Keratinocyte (primary cell): ENCODE data around the gene RASGRF2. TPM values are rescaled to one million over a fixed set of nuclear protein-coding genes. Genes with fewer than 3 reads are reported as not detected.

Source experiments
- DNase-seq: peaks from one replicate; pipeline ENCODE4 v3.0.0-alpha.2; 2011; ENCODE audit warnings: low read depth, missing footprints, low spot score
- FAIRE-seq: peaks from 2 replicates; lab custom pipeline; 2011; peaks lifted over from hg19 to GRCh38; lab: Jason Lieb, UNC
- H2AFZ ChIP-seq: 2 replicates; pipeline ENCODE4 v1.6.0; 2012; ENCODE audit warnings: low read length, control low read depth, inconsistent platforms; ENCODE audit not compliant: control insufficient read depth
- H3K27ac ChIP-seq: 2 replicates; pipeline ENCODE4 v1.5.1; 2011; ENCODE audit warnings: low read length; ENCODE audit not compliant: control insufficient read depth, insufficient read depth
- H3K27me3 ChIP-seq: 3 replicates; pipeline ENCODE4 v1.6.0; 2011; ENCODE audit warnings: low read length; ENCODE audit not compliant: control insufficient read depth, insufficient read depth; ENCODE audit errors: extremely low read depth
- H3K36me3 ChIP-seq, 2 experiments: 2 replicates in 1 of 2; 3 replicates in 1 of 2; pipeline ENCODE4 v1.5.1; 2011; ENCODE audit warnings: low read length in 2 of 2, mild to moderate bottlenecking in 1 of 2; ENCODE audit not compliant: control insufficient read depth in 2 of 2, insufficient read depth in 2 of 2; ENCODE audit errors: extremely low read depth in 1 of 2
- H3K4me1 ChIP-seq: 3 replicates; pipeline ENCODE4 v1.5.1; 2011; ENCODE audit warnings: low read length; ENCODE audit not compliant: control insufficient read depth, insufficient read depth; ENCODE audit errors: extremely low read depth
- H3K4me2 ChIP-seq: 3 replicates; pipeline ENCODE4 v1.6.0; 2011; ENCODE audit warnings: low read depth, low read length; ENCODE audit not compliant: control insufficient read depth, insufficient read depth; ENCODE audit errors: extremely low read depth
- H3K4me3 ChIP-seq, 3 experiments: fragments of 200-600 bp in 1 of 3; sonication (generic) in 1 of 3; 2 replicates in 2 of 3; 3 replicates in 1 of 3; pipeline ENCODE4 v1.5.1; 2011 to 2016; ENCODE audit warnings: low read length in 3 of 3, mild to moderate bottlenecking in 3 of 3, control low read depth in 2 of 3, inconsistent platforms in 1 of 3, low read depth in 1 of 3, mixed read lengths in 1 of 3, mixed run types in 1 of 3, moderate library complexity in 1 of 3; ENCODE audit not compliant: control insufficient read depth in 2 of 3, insufficient read depth in 2 of 3; ENCODE audit errors: extremely low read depth in 1 of 3
- H3K79me2 ChIP-seq: 2 replicates; pipeline ENCODE4 v1.6.0; 2012; ENCODE audit warnings: low read length; ENCODE audit not compliant: control insufficient read depth, insufficient read depth
- H3K9ac ChIP-seq: 3 replicates; pipeline ENCODE4 v1.6.0; 2011; ENCODE audit warnings: low read length; ENCODE audit not compliant: control insufficient read depth, insufficient read depth; ENCODE audit errors: extremely low read depth
- H3K9me1 ChIP-seq: 3 replicates; pipeline ENCODE4 v1.6.0; 2011; ENCODE audit warnings: low read length; ENCODE audit not compliant: control insufficient read depth, insufficient read depth; ENCODE audit errors: extremely low read depth
- H3K9me3 ChIP-seq: 2 replicates; pipeline ENCODE4 v1.5.1; 2012; ENCODE audit warnings: low read depth, low read length; ENCODE audit not compliant: control insufficient read depth
- H4K20me1 ChIP-seq: 3 replicates; pipeline ENCODE4 v1.6.0; 2011; ENCODE audit warnings: low read length; ENCODE audit not compliant: control insufficient read depth, insufficient read depth; ENCODE audit errors: extremely low read depth
- EZH2 ChIP-seq: IDR thresholded peaks from one replicate; pipeline ENCODE4 v1.6.1; 2012; ENCODE audit warnings: inconsistent platforms, mild to moderate bottlenecking, low read length, moderate library complexity
- dilution Hi-C: fragments of 300-500 bp; cut with MboI; formaldehyde crosslinking; loops from one replicate; pipeline ENCODE4 v1.7.0; 2020; ENCODE audit warnings: low sequenced_read_pairs; ENCODE audit not compliant: extremely low pct_ligation_motif_present
- polyA plus RNA-seq, 5 experiments: library from polyadenylated mRNA; depleted of rRNA in 3 of 5; stranded (reverse) in 3 of 5; stranded (forward) in 1 of 5; unstranded in 1 of 5; fragments of >200 nt; gene quantifications; 1 replicate in 1 of 5; 2 replicates in 3 of 5; 3 replicates in 1 of 5; pipeline versions ENCODE4 v1.2.1 to v1.2.3, GENCODE V29; 2011 to 2012; ENCODE audit warnings: missing spikeins in 2 of 5, low read depth in 1 of 5, low replicate concordance in 1 of 5
- TF ChIP-seq, protein P1 (sequence below), 3 experiments: IDR thresholded peaks in 1 of 3; conservative IDR thresholded peaks in 1 of 3; optimal IDR thresholded peaks in 1 of 3; 2 replicates in 2 of 3; 3 replicates in 1 of 3; pipeline versions ENCODE3 to v1.5.1; 2011; ENCODE audit warnings: low read length in 3 of 3, mild to moderate bottlenecking in 3 of 3, moderate library complexity in 2 of 3, control low read depth in 1 of 3, inconsistent platforms in 1 of 3; ENCODE audit not compliant: insufficient read depth in 2 of 3; ENCODE audit errors: extremely low read depth in 1 of 3

RASGRF2 gene
- polyA plus RNA-seq, 1 donor (not counting 4 experiments of a cell fraction or from before 2014, with no cell fraction given), result 0.03 TPM

DNA sequence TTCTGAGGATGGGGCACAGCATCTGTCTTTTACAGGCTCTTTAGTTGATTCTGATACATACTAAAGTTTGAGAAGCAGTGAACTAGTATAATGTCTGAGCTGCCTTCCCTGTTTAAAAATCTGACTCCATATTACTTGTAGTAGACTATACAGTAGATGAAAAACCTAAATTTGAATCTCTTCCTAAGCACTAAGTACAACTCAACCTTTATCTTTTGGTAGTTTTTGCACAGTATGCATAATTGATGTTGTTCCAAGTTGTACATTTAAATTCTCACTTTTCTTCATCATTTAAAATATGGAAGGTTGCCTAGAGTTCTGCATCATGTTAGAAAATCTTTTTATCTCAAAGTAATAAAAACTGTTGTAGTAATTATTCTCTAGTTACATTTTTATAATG is 174.4 kb downstream of the RASGRF2 start:
- Histone ChIP-seq H3K79me2 (no peaks in the 10 kb centered on the region), H3K4me2 (no peak overlapping the region), H3K27ac (no peak overlapping the region), H3K4me1 (no peaks in the 10 kb centered on the region), H3K9me1 (no peaks in the 10 kb centered on the region), H3K9me3 (no peaks in the 10 kb centered on the region), H4K20me1 (no peaks in the 10 kb centered on the region), H3K4me3 (no peak overlapping the region), H3K36me3 (no peaks in the 10 kb centered on the region), H3K27me3 (no peaks in the 10 kb centered on the region), H3K9ac (no peak overlapping the region), H2AFZ (no peak overlapping the region)
- TF ChIP-seq, protein P1, sequence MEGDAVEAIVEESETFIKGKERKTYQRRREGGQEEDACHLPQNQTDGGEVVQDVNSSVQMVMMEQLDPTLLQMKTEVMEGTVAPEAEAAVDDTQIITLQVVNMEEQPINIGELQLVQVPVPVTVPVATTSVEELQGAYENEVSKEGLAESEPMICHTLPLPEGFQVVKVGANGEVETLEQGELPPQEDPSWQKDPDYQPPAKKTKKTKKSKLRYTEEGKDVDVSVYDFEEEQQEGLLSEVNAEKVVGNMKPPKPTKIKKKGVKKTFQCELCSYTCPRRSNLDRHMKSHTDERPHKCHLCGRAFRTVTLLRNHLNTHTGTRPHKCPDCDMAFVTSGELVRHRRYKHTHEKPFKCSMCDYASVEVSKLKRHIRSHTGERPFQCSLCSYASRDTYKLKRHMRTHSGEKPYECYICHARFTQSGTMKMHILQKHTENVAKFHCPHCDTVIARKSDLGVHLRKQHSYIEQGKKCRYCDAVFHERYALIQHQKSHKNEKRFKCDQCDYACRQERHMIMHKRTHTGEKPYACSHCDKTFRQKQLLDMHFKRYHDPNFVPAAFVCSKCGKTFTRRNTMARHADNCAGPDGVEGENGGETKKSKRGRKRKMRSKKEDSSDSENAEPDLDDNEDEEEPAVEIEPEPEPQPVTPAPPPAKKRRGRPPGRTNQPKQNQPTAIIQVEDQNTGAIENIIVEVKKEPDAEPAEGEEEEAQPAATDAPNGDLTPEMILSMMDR (optimal IDR thresholded peaks at IDR 0.05 in 1 of 3, IDR thresholded peaks at IDR 0.05 in 1 of 3, conservative IDR thresholded peaks at IDR 0.05 in 1 of 3; ENCODE audit: extremely low read depth in 1 of 3, insufficient read depth in 2 of 3, low read length in 3 of 3), result no peak
- no peak for TF ChIP-seq EZH2
- dilution Hi-C loops, result no loop called here
- DNase-seq (no peak), FAIRE-seq (no peak)

DNA sequence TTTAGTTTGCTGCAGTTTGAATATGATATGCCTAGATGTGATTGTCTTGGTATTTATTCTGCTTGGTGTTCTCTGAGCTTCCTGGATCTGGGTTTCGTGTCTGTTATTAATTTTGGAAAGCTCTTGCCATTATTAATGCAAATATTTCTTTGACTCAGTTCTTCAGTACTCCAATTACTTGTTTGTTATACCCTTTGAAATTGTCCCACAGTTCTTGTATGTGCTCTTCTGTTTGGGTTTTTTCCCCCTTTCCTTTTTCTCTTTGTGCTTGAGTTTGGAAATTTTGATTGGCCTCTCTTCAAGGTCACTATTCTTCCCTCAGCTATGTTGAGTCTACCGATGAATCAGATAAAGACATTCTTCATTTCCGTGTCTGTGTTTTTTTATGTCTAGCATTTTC is 176.4 kb downstream of the RASGRF2 start:
- TF ChIP-seq, protein P1 (optimal IDR thresholded peaks at IDR 0.05 in 1 of 3, IDR thresholded peaks at IDR 0.05 in 1 of 3, conservative IDR thresholded peaks at IDR 0.05 in 1 of 3; ENCODE audit: extremely low read depth in 1 of 3, insufficient read depth in 2 of 3, low read length in 3 of 3), result no peak
- no peak for TF ChIP-seq EZH2
- Histone ChIP-seq H3K27ac (no peak overlapping the region), H4K20me1 (no peaks in the 10 kb centered on the region), H3K9me3 (no peaks in the 10 kb centered on the region), H2AFZ (no peak overlapping the region), H3K36me3 (no peaks in the 10 kb centered on the region), H3K9ac (no peak overlapping the region), H3K27me3 (no peaks in the 10 kb centered on the region), H3K4me2 (no peak overlapping the region), H3K4me1 (no peaks in the 10 kb centered on the region), H3K9me1 (no peaks in the 10 kb centered on the region), H3K79me2 (no peaks in the 10 kb centered on the region), H3K4me3 (no peak overlapping the region)
- no peak for DNase-seq
- dilution Hi-C loops, result no loop called here
- FAIRE-seq, result no peak
